DOHH2 (cell line): Measurements from ENCODE around the gene CGB3.
"Not testable (repeated sequence)": the region's sequence is repeated elsewhere in the genome, so short reads cannot be mapped to it uniquely, and the experiment has no call there.

Experiments
- EZH2phosphoT487 ChIP-seq: fragments of 200-600 bp; sonication (generic); IDR thresholded peaks from 2 replicates; pipeline ENCODE4 v1.6.1; 2017; ENCODE audit warnings: borderline replicate concordance, mild to moderate bottlenecking, antibody characterized with exemption, low read length, moderate library complexity, mixed read lengths
- TF ChIP-seq, protein P1 (sequence below): fragments of 200-600 bp; sonication (generic); IDR thresholded peaks from one replicate; pipeline ENCODE4 v1.5.1; 2014; ENCODE audit warnings: antibody characterized with exemption, mild to moderate bottlenecking, low read depth, low read length; ENCODE audit not compliant: poor library complexity, severe bottlenecking

DNA sequence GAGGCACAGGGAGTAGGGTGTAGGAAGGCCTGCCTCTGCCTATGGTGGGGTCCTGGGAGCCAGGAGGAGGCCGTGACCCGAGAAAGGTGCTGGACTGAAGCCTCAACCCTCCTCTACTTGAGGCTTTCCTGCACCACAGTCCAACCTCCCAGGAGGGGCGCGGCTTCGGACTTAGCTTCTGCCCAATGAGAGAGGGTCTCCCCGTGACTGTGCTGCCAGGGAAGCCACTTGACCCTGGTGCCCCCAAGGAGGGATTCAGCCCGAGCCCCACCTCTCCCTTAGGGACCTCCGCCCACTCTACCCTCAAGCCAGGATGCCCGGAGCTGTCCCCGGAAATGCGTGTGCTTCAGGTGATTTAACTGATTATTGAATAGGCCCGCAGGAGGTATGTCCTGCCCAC, 24.9 kb upstream of the CGB3 start, which contains the start of gene CGB8:
- TF ChIP-seq, protein P1, sequence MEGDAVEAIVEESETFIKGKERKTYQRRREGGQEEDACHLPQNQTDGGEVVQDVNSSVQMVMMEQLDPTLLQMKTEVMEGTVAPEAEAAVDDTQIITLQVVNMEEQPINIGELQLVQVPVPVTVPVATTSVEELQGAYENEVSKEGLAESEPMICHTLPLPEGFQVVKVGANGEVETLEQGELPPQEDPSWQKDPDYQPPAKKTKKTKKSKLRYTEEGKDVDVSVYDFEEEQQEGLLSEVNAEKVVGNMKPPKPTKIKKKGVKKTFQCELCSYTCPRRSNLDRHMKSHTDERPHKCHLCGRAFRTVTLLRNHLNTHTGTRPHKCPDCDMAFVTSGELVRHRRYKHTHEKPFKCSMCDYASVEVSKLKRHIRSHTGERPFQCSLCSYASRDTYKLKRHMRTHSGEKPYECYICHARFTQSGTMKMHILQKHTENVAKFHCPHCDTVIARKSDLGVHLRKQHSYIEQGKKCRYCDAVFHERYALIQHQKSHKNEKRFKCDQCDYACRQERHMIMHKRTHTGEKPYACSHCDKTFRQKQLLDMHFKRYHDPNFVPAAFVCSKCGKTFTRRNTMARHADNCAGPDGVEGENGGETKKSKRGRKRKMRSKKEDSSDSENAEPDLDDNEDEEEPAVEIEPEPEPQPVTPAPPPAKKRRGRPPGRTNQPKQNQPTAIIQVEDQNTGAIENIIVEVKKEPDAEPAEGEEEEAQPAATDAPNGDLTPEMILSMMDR: not testable (repeated sequence)
- TF ChIP-seq EZH2phosphoT487: not testable (repeated sequence)
